HEK293 (cell line): ENCODE measurements around the gene NAA20.
A peak's percentile ranks its signal among the peaks of the same experiment; 100 is the strongest.

ENCODE experiments used
- ELK4 ChIP-seq: IDR thresholded peaks from 2 replicates; pipeline ENCODE4 v1.6.1; 2011; ENCODE audit warnings: mild to moderate bottlenecking, low read depth, low read length, borderline replicate concordance
- HOXD13 ChIP-seq: sonication (generic); formaldehyde crosslinking; IDR thresholded peaks from 2 replicates; pipeline ENCODE4 v1.8.0; 2022; ENCODE audit warnings: missing genetic modification reagents, borderline replicate concordance
- OVOL3 ChIP-seq: fragments of 450-650 bp; formaldehyde crosslinking; IDR thresholded peaks from 2 replicates; pipeline ENCODE4 v1.5.1; 2016; ENCODE audit warnings: missing biosample characterization, missing genetic modification characterization
- SCRT2 ChIP-seq: fragments of 450-650 bp; formaldehyde crosslinking; IDR thresholded peaks from 2 replicates; pipeline ENCODE4 v1.5.1; 2016; ENCODE audit warnings: missing biosample characterization, missing genetic modification characterization
- SP2 ChIP-seq: fragments of 450-650 bp; formaldehyde crosslinking; IDR thresholded peaks from 2 replicates; pipeline ENCODE4 v1.5.1; 2016; ENCODE audit warnings: missing biosample characterization, missing genetic modification characterization
- SP7 ChIP-seq: fragments of 450-650 bp; formaldehyde crosslinking; IDR thresholded peaks from 2 replicates; pipeline ENCODE4 v1.5.1; 2016; ENCODE audit warnings: missing biosample characterization, missing genetic modification characterization
- TCF7L2 ChIP-seq: IDR thresholded peaks from 2 replicates; pipeline ENCODE4 v1.6.1; 2011; ENCODE audit warnings: low read depth, mild to moderate bottlenecking, inconsistent platforms, low read length, moderate library complexity, borderline replicate concordance
- ZBTB48 ChIP-seq: fragments of 450-650 bp; formaldehyde crosslinking; IDR thresholded peaks from 2 replicates; pipeline ENCODE4 v1.5.1; 2016; ENCODE audit warnings: missing biosample characterization, missing genetic modification characterization
- ZBTB7A ChIP-seq: fragments of 450-650 bp; formaldehyde crosslinking; IDR thresholded peaks from 2 replicates; pipeline ENCODE4 v1.5.1; 2016; ENCODE audit warnings: low read depth, missing biosample characterization, missing genetic modification characterization
- ZFP69B ChIP-seq: fragments of 450-650 bp; formaldehyde crosslinking; IDR thresholded peaks from 2 replicates; pipeline ENCODE4 v1.5.1; 2016; ENCODE audit warnings: missing biosample characterization, missing genetic modification characterization
- ZNF10 ChIP-seq: fragments of 450-650 bp; formaldehyde crosslinking; IDR thresholded peaks from 2 replicates; pipeline ENCODE4 v1.5.1; 2017; ENCODE audit warnings: missing biosample characterization, missing genetic modification characterization
- ZNF146 ChIP-seq: fragments of 450-650 bp; formaldehyde crosslinking; IDR thresholded peaks from 2 replicates; pipeline ENCODE4 v1.5.1; 2016; ENCODE audit warnings: missing biosample characterization, missing genetic modification characterization
- ZNF175 ChIP-seq: fragments of 450-650 bp; formaldehyde crosslinking; IDR thresholded peaks from 2 replicates; pipeline ENCODE4 v1.5.1; 2016; ENCODE audit warnings: missing biosample characterization, missing genetic modification characterization
- ZNF24 ChIP-seq: fragments of 450-650 bp; formaldehyde crosslinking; IDR thresholded peaks from 2 replicates; pipeline ENCODE4 v1.5.1; 2016; ENCODE audit warnings: missing biosample characterization, missing genetic modification characterization
- ZNF292 ChIP-seq: fragments of 450-650 bp; formaldehyde crosslinking; IDR thresholded peaks from 2 replicates; pipeline ENCODE4 v1.5.1; 2016; ENCODE audit warnings: low read depth, missing biosample characterization, missing genetic modification characterization, borderline replicate concordance
- ZNF311 ChIP-seq: fragments of 450-650 bp; formaldehyde crosslinking; IDR thresholded peaks from 2 replicates; pipeline ENCODE4 v1.5.1; 2017; ENCODE audit warnings: missing biosample characterization, missing genetic modification characterization, borderline replicate concordance
- ZNF335 ChIP-seq: fragments of 450-650 bp; formaldehyde crosslinking; conservative IDR thresholded peaks from 2 replicates; pipeline ENCODE4 v1.5.1; 2016; ENCODE audit warnings: missing biosample characterization, missing genetic modification characterization
- ZNF37A ChIP-seq: fragments of 450-650 bp; IDR thresholded peaks from 2 replicates; pipeline ENCODE4 v1.5.1; 2018; ENCODE audit warnings: missing biosample characterization, missing genetic modification characterization
- ZNF426 ChIP-seq: fragments of 450-650 bp; formaldehyde crosslinking; IDR thresholded peaks from 2 replicates; pipeline ENCODE4 v1.5.1; 2017; ENCODE audit warnings: missing biosample characterization, missing genetic modification characterization, mild to moderate bottlenecking, inconsistent platforms, moderate library complexity
- ZNF510 ChIP-seq: fragments of 450-650 bp; formaldehyde crosslinking; IDR thresholded peaks from 2 replicates; pipeline ENCODE4 v1.5.1; 2018; ENCODE audit warnings: mild to moderate bottlenecking, missing genetic modification characterization, missing biosample characterization; ENCODE audit not compliant: insufficient replicate concordance
- ZNF514 ChIP-seq: fragments of 450-650 bp; formaldehyde crosslinking; IDR thresholded peaks from 2 replicates; pipeline ENCODE4 v1.5.1; 2016; ENCODE audit warnings: missing biosample characterization, missing genetic modification characterization
- ZNF571 ChIP-seq: fragments of 450-650 bp; formaldehyde crosslinking; IDR thresholded peaks from 2 replicates; pipeline ENCODE4 v1.5.0; 2017; ENCODE audit warnings: missing biosample characterization, missing genetic modification characterization
- ZNF621 ChIP-seq: fragments of 450-650 bp; formaldehyde crosslinking; IDR thresholded peaks from 2 replicates; pipeline ENCODE4 v1.5.1; 2017; ENCODE audit warnings: missing biosample characterization, missing genetic modification characterization
- ZNF629 ChIP-seq: fragments of 450-650 bp; formaldehyde crosslinking; IDR thresholded peaks from 2 replicates; pipeline ENCODE4 v1.5.1; 2017; ENCODE audit warnings: missing biosample characterization, missing genetic modification characterization
- ZNF660 ChIP-seq: fragments of 450-650 bp; IDR thresholded peaks from 2 replicates; pipeline ENCODE4 v1.5.1; 2018; ENCODE audit warnings: missing biosample characterization, mild to moderate bottlenecking, missing genetic modification characterization
- ZNF701 ChIP-seq: fragments of 450-650 bp; formaldehyde crosslinking; IDR thresholded peaks from 2 replicates; pipeline ENCODE4 v1.5.1; 2016; ENCODE audit warnings: missing biosample characterization, missing genetic modification characterization
- ZNF747 ChIP-seq: fragments of 450-650 bp; formaldehyde crosslinking; IDR thresholded peaks from 2 replicates; pipeline ENCODE4 v1.5.1; 2016; ENCODE audit warnings: missing biosample characterization, missing genetic modification characterization
- ZNF768 ChIP-seq: fragments of 450-650 bp; formaldehyde crosslinking; IDR thresholded peaks from 2 replicates; pipeline ENCODE4 v1.5.1; 2018; ENCODE audit warnings: missing biosample characterization, mild to moderate bottlenecking, missing genetic modification characterization
- ZNF791 ChIP-seq: fragments of 450-650 bp; formaldehyde crosslinking; IDR thresholded peaks from 2 replicates; pipeline ENCODE4 v1.5.1; 2016; ENCODE audit warnings: missing biosample characterization, missing genetic modification characterization
- TF ChIP-seq, protein P1 (sequence below): fragments of 450-650 bp; formaldehyde crosslinking; IDR thresholded peaks from 2 replicates; pipeline ENCODE4 v1.5.0; 2017; ENCODE audit warnings: missing biosample characterization, missing genetic modification characterization, borderline replicate concordance
- TF ChIP-seq, protein P2 (sequence below): fragments of 450-650 bp; formaldehyde crosslinking; optimal IDR thresholded peaks from 2 replicates; pipeline ENCODE3; 2016; ENCODE audit warnings: missing biosample characterization, mild to moderate bottlenecking, missing genetic modification characterization
- TF ChIP-seq, protein P3 (sequence below): fragments of 450-650 bp; formaldehyde crosslinking; IDR thresholded peaks from 2 replicates; pipeline ENCODE4 v1.5.1; 2016; ENCODE audit warnings: missing biosample characterization, missing genetic modification characterization
- TF ChIP-seq, protein P4 (sequence below): fragments of 450-650 bp; formaldehyde crosslinking; IDR thresholded peaks from 2 replicates; pipeline ENCODE4 v1.5.1; 2017; ENCODE audit warnings: missing biosample characterization, missing genetic modification characterization

NAA20 gene

GRCh38 chr20:20017001-20017843 is at the start of gene NAA20 (continued):
- TF ChIP-seq ZNF660 (tag by site-specific recombination), result no peak
- TF ChIP-seq ZBTB48, result no peak
- TF ChIP-seq, protein P1, sequence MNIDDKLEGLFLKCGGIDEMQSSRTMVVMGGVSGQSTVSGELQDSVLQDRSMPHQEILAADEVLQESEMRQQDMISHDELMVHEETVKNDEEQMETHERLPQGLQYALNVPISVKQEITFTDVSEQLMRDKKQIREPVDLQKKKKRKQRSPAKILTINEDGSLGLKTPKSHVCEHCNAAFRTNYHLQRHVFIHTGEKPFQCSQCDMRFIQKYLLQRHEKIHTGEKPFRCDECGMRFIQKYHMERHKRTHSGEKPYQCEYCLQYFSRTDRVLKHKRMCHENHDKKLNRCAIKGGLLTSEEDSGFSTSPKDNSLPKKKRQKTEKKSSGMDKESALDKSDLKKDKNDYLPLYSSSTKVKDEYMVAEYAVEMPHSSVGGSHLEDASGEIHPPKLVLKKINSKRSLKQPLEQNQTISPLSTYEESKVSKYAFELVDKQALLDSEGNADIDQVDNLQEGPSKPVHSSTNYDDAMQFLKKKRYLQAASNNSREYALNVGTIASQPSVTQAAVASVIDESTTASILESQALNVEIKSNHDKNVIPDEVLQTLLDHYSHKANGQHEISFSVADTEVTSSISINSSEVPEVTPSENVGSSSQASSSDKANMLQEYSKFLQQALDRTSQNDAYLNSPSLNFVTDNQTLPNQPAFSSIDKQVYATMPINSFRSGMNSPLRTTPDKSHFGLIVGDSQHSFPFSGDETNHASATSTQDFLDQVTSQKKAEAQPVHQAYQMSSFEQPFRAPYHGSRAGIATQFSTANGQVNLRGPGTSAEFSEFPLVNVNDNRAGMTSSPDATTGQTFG, result no peak
- TF ChIP-seq SP7 (tag by site-specific recombination), result peak; percentile 70
- no peak for TF ChIP-seq ELK4
- TF ChIP-seq ZNF571, result no peak
- no peak for TF ChIP-seq ZNF510 (tag by site-specific recombination)
- no peak for TF ChIP-seq ZNF175
- no peak for TF ChIP-seq ZNF292 (tag by site-specific recombination)
- TF ChIP-seq SP2 (tag by site-specific recombination), result peak; percentile 80
- no peak for TF ChIP-seq OVOL3 (tag by site-specific recombination)
- no peak for TF ChIP-seq SCRT2
- TF ChIP-seq ZNF768, result no peak
- TF ChIP-seq, protein P2, sequence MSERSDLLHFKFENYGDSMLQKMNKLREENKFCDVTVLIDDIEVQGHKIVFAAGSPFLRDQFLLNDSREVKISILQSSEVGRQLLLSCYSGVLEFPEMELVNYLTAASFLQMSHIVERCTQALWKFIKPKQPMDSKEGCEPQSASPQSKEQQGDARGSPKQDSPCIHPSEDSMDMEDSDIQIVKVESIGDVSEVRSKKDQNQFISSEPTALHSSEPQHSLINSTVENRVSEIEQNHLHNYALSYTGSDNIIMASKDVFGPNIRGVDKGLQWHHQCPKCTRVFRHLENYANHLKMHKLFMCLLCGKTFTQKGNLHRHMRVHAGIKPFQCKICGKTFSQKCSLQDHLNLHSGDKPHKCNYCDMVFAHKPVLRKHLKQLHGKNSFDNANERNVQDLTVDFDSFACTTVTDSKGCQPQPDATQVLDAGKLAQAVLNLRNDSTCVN (tag by site-specific recombination), result peak; percentile 91
- peak; percentile 87 for TF ChIP-seq ZNF335 (tag by site-specific recombination)
- no peak for TF ChIP-seq HOXD13 (CRISPR knock-in tag)
- TF ChIP-seq, protein P3, sequence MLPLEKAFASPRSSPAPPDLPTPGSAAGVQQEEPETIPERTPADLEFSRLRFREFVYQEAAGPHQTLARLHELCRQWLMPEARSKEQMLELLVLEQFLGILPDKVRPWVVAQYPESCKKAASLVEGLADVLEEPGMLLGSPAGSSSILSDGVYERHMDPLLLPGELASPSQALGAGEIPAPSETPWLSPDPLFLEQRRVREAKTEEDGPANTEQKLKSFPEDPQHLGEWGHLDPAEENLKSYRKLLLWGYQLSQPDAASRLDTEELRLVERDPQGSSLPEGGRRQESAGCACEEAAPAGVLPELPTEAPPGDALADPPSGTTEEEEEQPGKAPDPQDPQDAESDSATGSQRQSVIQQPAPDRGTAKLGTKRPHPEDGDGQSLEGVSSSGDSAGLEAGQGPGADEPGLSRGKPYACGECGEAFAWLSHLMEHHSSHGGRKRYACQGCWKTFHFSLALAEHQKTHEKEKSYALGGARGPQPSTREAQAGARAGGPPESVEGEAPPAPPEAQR (tag by site-specific recombination), result no peak
- TF ChIP-seq ZNF621 (tag by site-specific recombination), result no peak
- TF ChIP-seq ZNF791 (tag by site-specific recombination), result no peak
- TF ChIP-seq ZNF311 (tag by site-specific recombination), result no peak
- TF ChIP-seq ZNF24 (tag by site-specific recombination), result 0 out of 2 replicates have a peak, but pooled peaks have one; percentile 34
- TF ChIP-seq ZNF146 (tag by site-specific recombination), result no peak
- TF ChIP-seq ZNF514, result no peak
- TF ChIP-seq ZNF701, result no peak
- TF ChIP-seq ZNF426 (tag by site-specific recombination), result no peak
- TF ChIP-seq ZBTB7A (tag by site-specific recombination), result no peak
- no peak for TF ChIP-seq ZNF10
- TF ChIP-seq ZNF37A, result no peak
- TF ChIP-seq, protein P4, sequence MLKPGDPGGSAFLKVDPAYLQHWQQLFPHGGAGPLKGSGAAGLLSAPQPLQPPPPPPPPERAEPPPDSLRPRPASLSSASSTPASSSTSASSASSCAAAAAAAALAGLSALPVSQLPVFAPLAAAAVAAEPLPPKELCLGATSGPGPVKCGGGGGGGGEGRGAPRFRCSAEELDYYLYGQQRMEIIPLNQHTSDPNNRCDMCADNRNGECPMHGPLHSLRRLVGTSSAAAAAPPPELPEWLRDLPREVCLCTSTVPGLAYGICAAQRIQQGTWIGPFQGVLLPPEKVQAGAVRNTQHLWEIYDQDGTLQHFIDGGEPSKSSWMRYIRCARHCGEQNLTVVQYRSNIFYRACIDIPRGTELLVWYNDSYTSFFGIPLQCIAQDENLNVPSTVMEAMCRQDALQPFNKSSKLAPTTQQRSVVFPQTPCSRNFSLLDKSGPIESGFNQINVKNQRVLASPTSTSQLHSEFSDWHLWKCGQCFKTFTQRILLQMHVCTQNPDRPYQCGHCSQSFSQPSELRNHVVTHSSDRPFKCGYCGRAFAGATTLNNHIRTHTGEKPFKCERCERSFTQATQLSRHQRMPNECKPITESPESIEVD, result no peak
- no peak for TF ChIP-seq ZFP69B (tag by site-specific recombination)
- TF ChIP-seq TCF7L2, result no peak
- no peak for TF ChIP-seq ZNF747 (tag by site-specific recombination)
- TF ChIP-seq ZNF629, result peak; percentile 58; the same call in 1 of the 2 replicates
